DND-41 (cell line): ENCODE results near the gene CEMIP.

Experiments
- ATAC-seq: fragments of 200-7000 bp; cut with Tn5 transposase; 3 replicates; pipeline ENCODE4 v1.9.1; 2021; ENCODE audit warnings: low read depth; ENCODE audit not compliant: insufficient read depth
- DNase-seq: peaks from one replicate; pipeline ENCODE4 v3.0.0-alpha.2; 2020
- H2AFZ ChIP-seq: 2 replicates; pipeline ENCODE4 v1.6.0; 2012; ENCODE audit warnings: low read depth, low read length
- H3K27ac ChIP-seq: 2 replicates; pipeline ENCODE4 v1.5.1; 2012; ENCODE audit warnings: low read length, inconsistent platforms
- H3K27me3 ChIP-seq: fragments of 200-600 bp; sonication (generic); 2 replicates; pipeline ENCODE4 v1.6.0; 2012; ENCODE audit warnings: low read length, mild to moderate bottlenecking, inconsistent platforms; ENCODE audit not compliant: insufficient read depth, poor library complexity
- H3K36me3 ChIP-seq: 2 replicates; pipeline ENCODE4 v1.5.1; 2012; ENCODE audit warnings: low read length, inconsistent platforms; ENCODE audit not compliant: insufficient read depth
- H3K4me1 ChIP-seq: 2 replicates; pipeline ENCODE4 v1.5.1; 2012; ENCODE audit warnings: mild to moderate bottlenecking, low read length; ENCODE audit not compliant: insufficient read depth
- H3K4me2 ChIP-seq: 2 replicates; pipeline ENCODE4 v1.6.0; 2012; ENCODE audit warnings: mild to moderate bottlenecking, moderate library complexity, low read length, inconsistent platforms; ENCODE audit not compliant: insufficient read depth
- H3K4me3 ChIP-seq, 2 experiments: fragments of 200-600 bp in 1 of 2; shearing (Covaris generic) in 1 of 2; 2 replicates each; pipeline ENCODE4 v1.5.1; 2012 to 2016; ENCODE audit warnings: inconsistent platforms in 2 of 2, low read length in 2 of 2, mild to moderate bottlenecking in 2 of 2, low read depth in 1 of 2, moderate library complexity in 1 of 2
- H3K79me2 ChIP-seq: 2 replicates; pipeline ENCODE4 v1.6.0; 2012; ENCODE audit warnings: low read length, inconsistent platforms; ENCODE audit not compliant: insufficient read depth
- H3K9ac ChIP-seq: 2 replicates; pipeline ENCODE4 v1.6.0; 2012; ENCODE audit warnings: low read depth, mild to moderate bottlenecking, inconsistent platforms, low read length, moderate library complexity
- H3K9me3 ChIP-seq: 2 replicates; pipeline ENCODE4 v1.5.1; 2012; ENCODE audit warnings: low read length, moderate library complexity, mild to moderate bottlenecking, inconsistent platforms; ENCODE audit not compliant: insufficient read depth, severe bottlenecking
- H4K20me1 ChIP-seq: 2 replicates; pipeline ENCODE4 v1.6.0; 2012; ENCODE audit warnings: low read length; ENCODE audit not compliant: insufficient read depth
- EZH2 ChIP-seq: IDR thresholded peaks from 3 replicates; pipeline ENCODE4 v1.6.1; 2012; ENCODE audit warnings: borderline replicate concordance, low read depth, mild to moderate bottlenecking, moderate library complexity, low read length, inconsistent platforms; ENCODE audit not compliant: severe bottlenecking
- TF ChIP-seq, protein P1 (sequence below): IDR thresholded peaks from 2 replicates; pipeline ENCODE4 v1.5.1; 2012; ENCODE audit warnings: borderline replicate concordance, low read length, moderate library complexity, mild to moderate bottlenecking; ENCODE audit not compliant: poor library complexity, severe bottlenecking; ENCODE audit errors: extremely low read depth

The CEMIP gene

GRCh38 chr15:80743189-80743833 lies 35.9 kb upstream of the CEMIP start:
- DNase-seq (no peak), ATAC-seq (no peak)
- Histone ChIP-seq H2AFZ (no peak overlapping the region), H4K20me1 (no peaks in the 10 kb centered on the region), H3K4me3 (no peak overlapping the region), H3K9ac (no peak overlapping the region), H3K79me2 (no peaks in the 10 kb centered on the region), H3K36me3 (no peaks in the 10 kb centered on the region), H3K4me2 (no peak overlapping the region), H3K4me1 (no peaks in the 10 kb centered on the region), H3K9me3 (no peaks in the 10 kb centered on the region), H3K27me3 (no peaks in the 10 kb centered on the region), H3K27ac (no peak overlapping the region)
- no peak for TF ChIP-seq EZH2
- TF ChIP-seq, protein P1, sequence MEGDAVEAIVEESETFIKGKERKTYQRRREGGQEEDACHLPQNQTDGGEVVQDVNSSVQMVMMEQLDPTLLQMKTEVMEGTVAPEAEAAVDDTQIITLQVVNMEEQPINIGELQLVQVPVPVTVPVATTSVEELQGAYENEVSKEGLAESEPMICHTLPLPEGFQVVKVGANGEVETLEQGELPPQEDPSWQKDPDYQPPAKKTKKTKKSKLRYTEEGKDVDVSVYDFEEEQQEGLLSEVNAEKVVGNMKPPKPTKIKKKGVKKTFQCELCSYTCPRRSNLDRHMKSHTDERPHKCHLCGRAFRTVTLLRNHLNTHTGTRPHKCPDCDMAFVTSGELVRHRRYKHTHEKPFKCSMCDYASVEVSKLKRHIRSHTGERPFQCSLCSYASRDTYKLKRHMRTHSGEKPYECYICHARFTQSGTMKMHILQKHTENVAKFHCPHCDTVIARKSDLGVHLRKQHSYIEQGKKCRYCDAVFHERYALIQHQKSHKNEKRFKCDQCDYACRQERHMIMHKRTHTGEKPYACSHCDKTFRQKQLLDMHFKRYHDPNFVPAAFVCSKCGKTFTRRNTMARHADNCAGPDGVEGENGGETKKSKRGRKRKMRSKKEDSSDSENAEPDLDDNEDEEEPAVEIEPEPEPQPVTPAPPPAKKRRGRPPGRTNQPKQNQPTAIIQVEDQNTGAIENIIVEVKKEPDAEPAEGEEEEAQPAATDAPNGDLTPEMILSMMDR: no peak

GRCh38 chr15:80744415-80744814 lies 34.8 kb upstream of the CEMIP start:
- H4K20me1 ChIP-seq: no peaks in the 10 kb centered on the region
- no peak for TF ChIP-seq EZH2
- TF ChIP-seq, protein P1: no peak
- no peaks in the 10 kb centered on the region for H3K79me2 ChIP-seq
- no peak for ATAC-seq
- H3K27ac ChIP-seq: no peak overlapping the region
- no peak overlapping the region for H3K9ac ChIP-seq
- no peaks in the 10 kb centered on the region for H3K27me3 ChIP-seq
- no peak for DNase-seq
- H3K9me3 ChIP-seq: no peaks in the 10 kb centered on the region
- no peaks in the 10 kb centered on the region for H3K36me3 ChIP-seq
- no peak overlapping the region for H3K4me3 ChIP-seq
- H2AFZ ChIP-seq: no peak overlapping the region
- H3K4me2 ChIP-seq: no peak overlapping the region
- H3K4me1 ChIP-seq: no peaks in the 10 kb centered on the region

DNA sequence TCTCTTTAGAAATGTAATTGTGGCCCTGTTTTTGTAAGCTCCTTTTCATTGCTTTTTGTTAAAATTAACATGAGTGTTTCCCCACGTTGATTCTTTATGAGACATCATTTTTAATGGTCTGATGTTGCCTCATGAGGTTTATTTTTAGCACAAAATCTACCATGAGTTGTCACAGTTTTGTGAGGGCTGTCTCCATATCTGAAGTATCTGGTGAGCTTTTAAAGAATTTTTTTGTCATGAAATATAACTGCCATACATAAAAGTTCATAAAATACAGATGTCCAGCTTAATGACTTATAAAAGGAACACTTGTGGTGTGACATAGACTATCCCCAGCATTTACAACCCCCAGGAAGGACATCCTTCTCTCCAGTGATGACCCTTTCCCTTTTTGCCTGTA lies 34.3 kb upstream of the CEMIP start:
- Histone ChIP-seq H3K4me1 (no peaks in the 10 kb centered on the region), H3K4me3 (no peak overlapping the region), H3K4me2 (no peak overlapping the region), H3K79me2 (no peaks in the 10 kb centered on the region), H3K27ac (no peak overlapping the region), H4K20me1 (no peaks in the 10 kb centered on the region), H3K9ac (no peak overlapping the region), H3K36me3 (no peaks in the 10 kb centered on the region), H3K9me3 (no peaks in the 10 kb centered on the region), H3K27me3 (no peaks in the 10 kb centered on the region), H2AFZ (no peak overlapping the region)
- DNase-seq: no peak
- TF ChIP-seq EZH2: no peak
- TF ChIP-seq, protein P1: no peak
- no peak for ATAC-seq

DNA sequence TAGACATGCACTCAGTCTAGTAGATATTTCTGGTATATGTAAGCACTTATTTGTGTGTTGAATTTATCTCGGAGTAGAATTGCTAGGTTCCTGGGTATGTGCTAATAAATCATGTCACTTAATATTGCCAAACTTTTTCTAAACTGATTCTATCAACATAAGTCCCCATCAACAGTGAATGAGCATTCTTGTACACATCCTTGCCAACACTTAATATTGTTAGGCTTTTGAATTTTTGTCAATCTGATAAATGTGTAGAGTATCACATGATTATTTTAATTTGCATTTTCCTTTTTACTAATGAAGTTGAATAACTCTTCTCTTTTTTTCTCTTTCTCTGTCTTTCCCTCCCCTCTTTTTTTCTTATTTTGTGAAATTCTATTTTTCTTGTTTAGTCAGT lies 33.3 kb upstream of the CEMIP start:
- Histone ChIP-seq H3K27ac (no peak overlapping the region), H2AFZ (no peak overlapping the region), H4K20me1 (no peaks in the 10 kb centered on the region), H3K79me2 (no peaks in the 10 kb centered on the region), H3K27me3 (no peaks in the 10 kb centered on the region), H3K4me2 (no peak overlapping the region), H3K4me1 (no peaks in the 10 kb centered on the region), H3K36me3 (no peaks in the 10 kb centered on the region), H3K4me3 (no peak overlapping the region), H3K9ac (no peak overlapping the region), H3K9me3 (no peaks in the 10 kb centered on the region)
- DNase-seq: no peak
- TF ChIP-seq, protein P1: no peak
- TF ChIP-seq EZH2: no peak
- no peak for ATAC-seq
